Stimulated activated naive CD8-positive, alpha-beta T cell treated with anti-CD3 and anti-CD28 coated beads, Interleukin-15, Interleukin-2, amounts not matched to agents 100 U/mL and 50 U/mL, for 24 hours (primary cell): Measurements from ENCODE around the gene TGFA.
"Not testable (repeated sequence)": the region's sequence is repeated elsewhere in the genome, so short reads cannot be mapped to it uniquely, and the experiment has no call there.

Experiments used
- ATAC-seq: fragments of 150-1000 bp; cut with Tn5 transposase; one replicate; pipeline ENCODE4 v1.10.0; 2021
- DNase-seq: peaks from one replicate; pipeline ENCODE4 v3.0.0; 2021

Gene TGFA

DNA sequence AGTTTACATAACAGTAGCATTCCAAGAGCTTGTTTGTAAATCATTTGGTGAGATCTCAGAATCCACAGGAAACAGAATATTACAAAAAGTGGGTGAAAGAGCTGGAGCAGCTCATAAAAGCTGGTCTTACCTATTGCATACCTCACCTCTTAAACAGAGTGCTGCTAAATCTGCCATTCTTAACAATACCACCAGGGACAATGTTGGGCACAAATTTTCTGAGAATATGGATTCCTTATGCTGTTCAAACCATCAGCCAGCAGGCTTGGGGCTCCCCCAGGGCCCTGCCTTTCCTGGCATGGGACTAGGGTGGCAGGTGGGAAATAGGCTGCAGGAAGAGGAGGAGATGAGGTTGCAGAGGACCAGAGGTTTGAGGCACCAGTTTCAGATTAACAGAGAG, 55.6 kb downstream of the TGFA start:
- DNase-seq = no peak
- ATAC-seq = no peak

GRCh38 chr2:70496819-70497218, 56.8 kb downstream of the TGFA start:
- ATAC-seq (no peak), DNase-seq (no peak)

GRCh38 chr2:70494293-70494886, 59.2 kb downstream of the TGFA start:
- DNase-seq (no peak), ATAC-seq (no peak)

- ATAC-seq = no peak
- no peak for DNase-seq
Measured at GRCh38 chr2:70490381-70490780, 63.2 kb downstream of the TGFA start.

DNA sequence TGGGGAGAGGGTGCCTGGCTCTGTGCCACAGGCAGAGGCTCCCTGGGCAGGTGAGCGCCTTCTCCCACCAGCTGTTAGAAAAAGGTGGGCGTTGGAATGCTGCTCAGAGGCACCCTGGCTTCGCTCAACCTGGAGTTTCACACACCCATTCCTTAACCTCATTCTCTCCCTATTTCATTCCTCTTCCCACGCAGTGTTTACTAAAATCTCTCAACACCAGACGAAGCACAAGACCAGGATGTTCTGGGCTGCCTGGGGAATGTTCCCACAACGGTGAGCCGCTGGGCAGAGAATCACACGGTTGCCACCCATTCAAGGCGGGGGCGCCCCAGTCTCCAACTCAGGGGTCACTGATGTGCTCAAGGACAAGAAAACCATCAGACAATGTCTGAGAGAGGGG, 64.5 kb downstream of the TGFA start:
- DNase-seq (no peak), ATAC-seq (no peak)

GRCh38 chr2:70484086-70484485, 69.5 kb downstream of the TGFA start:
- DNase-seq (no peak), ATAC-seq (no peak)

- no peak for DNase-seq
- no peak for ATAC-seq
Measured at GRCh38 chr2:70482401-70482800, 71.2 kb downstream of the TGFA start.

GRCh38 chr2:70480468-70480867, 73.2 kb downstream of the TGFA start:
- no peak for ATAC-seq

DNA sequence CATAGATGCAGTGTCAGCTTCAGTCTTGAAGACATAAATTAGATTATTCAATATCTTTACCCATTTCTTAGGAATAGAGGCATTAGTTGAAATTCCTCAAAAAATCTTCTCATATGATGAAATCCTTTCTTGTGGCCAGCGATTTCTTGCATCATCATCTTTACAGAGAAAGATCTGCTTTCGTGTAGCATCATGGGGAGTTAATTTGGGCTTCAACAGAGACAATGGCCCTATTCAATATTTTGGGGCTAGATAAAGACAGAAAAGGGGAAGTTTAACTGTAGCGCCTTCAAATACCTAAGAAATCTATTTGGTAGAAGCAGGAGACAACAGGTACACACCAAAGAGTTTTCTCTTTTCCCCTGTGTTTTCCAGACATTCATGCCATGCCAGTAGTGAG, 73.8 kb downstream of the TGFA start:
- no peak for DNase-seq

More at GRCh38 chr2:70480468-70480867, 73.2 kb downstream of the TGFA start:
- DNase-seq = no peak

DNA sequence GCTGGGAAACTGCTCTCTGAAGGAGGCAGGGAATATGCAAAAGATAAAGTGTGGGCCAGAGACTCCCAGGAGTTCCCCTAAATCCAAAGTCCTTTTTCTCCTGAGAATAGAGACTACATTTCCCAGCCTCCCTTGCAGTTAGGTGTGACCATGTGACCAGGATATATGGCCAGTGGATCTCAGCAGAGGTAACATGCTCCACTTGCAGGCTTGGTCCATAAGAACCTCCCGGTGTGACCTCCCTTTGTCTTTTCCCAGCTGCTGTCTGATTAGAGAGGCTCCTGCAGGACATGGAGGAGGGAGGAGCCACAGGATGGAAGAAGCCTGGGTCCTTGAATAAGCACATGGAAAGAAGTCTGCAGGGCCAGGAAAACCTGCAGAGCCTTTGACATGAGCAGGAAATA, 76.2 kb downstream of the TGFA start:
- no peak for DNase-seq
- ATAC-seq = no peak

More for the DNA sequence above, 73.8 kb downstream of the TGFA start:
- ATAC-seq = no peak

DNA sequence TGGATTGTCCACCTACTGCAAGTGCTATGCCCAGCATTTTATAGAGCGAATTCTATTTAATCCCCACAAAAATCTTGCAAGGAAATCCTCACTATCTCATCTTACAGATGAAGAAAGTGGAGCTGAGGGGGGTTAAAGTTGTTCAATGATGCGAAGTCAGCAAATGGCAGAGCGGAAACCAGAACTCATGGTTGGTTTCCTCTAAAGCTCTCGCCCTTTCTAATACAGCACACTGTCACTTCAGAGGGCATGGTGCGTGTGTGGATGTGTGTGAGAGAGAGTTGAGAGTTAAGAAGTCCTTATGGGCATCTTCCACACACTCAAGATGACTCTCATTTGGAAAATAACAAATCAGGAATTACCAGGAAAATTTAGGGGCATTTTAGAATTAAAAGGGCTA, 78.4 kb downstream of the TGFA start:
- ATAC-seq = no peak
- no peak for DNase-seq

DNA sequence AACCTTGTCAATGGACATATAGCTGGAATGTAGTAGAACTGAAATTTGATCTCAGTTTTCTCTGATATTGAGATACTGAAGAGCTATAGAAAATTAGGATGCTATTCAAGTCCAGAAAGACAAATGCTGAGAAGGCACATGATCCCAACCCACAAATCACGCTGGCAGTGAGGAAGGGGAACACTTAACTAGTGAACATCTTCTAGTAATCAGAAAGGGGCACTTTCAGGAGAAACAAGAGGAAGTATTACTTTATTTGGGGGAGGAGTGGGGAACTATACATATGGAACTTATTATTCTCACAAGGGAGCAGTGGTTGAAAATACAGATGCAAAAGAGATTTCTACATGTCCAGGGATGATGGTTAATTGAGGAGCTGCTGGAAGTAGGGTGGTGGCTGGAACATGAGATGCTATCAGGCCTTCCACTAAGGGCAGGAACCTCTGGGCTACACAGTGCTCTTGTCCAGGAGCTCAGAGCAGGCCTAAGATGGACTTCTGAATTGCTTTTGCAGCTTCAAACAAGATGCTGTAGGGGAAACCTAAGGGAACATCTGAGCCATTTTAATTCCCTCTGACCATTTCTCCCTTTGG, 79.3 kb downstream of the TGFA start:
- ATAC-seq (no peak), DNase-seq (no peak)

- ATAC-seq (no peak), DNase-seq (no peak)
Measured at GRCh38 chr2:70473101-70473722, 80.4 kb downstream of the TGFA start.

- ATAC-seq = no peak
- no peak for DNase-seq
Measured at GRCh38 chr2:70472221-70472890, 81.3 kb downstream of the TGFA start.

DNA sequence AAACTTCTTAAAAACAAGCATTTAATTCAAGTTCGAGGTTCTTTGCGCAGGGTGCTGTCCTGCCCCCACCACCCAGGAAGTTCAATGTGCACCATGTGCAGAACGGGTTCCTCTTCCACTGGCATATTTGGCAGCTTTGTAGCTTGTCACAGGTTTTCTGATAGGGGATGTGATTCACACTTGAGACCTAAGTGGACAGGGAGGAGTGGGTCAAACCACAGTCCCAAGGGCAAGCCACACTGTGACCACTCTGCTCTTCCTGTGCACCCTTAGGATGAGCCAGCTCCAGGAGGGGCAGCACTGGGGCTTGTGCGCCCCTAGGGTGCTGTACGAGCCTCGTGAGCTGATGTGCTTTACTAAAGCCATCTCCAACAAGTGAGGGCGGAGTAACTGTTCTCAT, 82.5 kb downstream of the TGFA start:
- ATAC-seq = no peak
- DNase-seq = no peak

GRCh38 chr2:70469961-70470360, 83.7 kb downstream of the TGFA start:
- ATAC-seq (no peak), DNase-seq (no peak)

DNA sequence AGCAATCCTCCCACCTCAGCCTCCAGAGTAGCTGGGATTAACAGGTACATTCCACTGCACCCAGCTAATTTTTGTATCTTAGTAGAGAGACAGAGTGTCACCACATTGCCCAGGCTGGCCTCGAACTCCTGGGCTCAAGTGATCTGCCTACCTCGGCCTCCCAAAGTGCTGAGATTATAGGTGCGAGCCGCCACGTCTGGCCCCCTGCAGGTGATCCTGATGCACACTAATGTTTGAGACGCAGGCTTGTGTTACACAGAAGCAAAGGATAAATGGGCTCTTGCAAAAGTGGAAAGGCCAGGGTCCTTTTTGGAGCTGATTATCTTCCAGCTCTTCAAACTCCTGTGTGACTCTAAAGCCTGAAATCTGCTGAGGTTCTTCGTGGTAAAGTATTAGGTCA, 84.2 kb downstream of the TGFA start:
- DNase-seq (no peak), ATAC-seq (no peak)

- ATAC-seq (no peak), DNase-seq (no peak)
Measured at GRCh38 chr2:70468878-70469277, 84.7 kb downstream of the TGFA start.

DNA sequence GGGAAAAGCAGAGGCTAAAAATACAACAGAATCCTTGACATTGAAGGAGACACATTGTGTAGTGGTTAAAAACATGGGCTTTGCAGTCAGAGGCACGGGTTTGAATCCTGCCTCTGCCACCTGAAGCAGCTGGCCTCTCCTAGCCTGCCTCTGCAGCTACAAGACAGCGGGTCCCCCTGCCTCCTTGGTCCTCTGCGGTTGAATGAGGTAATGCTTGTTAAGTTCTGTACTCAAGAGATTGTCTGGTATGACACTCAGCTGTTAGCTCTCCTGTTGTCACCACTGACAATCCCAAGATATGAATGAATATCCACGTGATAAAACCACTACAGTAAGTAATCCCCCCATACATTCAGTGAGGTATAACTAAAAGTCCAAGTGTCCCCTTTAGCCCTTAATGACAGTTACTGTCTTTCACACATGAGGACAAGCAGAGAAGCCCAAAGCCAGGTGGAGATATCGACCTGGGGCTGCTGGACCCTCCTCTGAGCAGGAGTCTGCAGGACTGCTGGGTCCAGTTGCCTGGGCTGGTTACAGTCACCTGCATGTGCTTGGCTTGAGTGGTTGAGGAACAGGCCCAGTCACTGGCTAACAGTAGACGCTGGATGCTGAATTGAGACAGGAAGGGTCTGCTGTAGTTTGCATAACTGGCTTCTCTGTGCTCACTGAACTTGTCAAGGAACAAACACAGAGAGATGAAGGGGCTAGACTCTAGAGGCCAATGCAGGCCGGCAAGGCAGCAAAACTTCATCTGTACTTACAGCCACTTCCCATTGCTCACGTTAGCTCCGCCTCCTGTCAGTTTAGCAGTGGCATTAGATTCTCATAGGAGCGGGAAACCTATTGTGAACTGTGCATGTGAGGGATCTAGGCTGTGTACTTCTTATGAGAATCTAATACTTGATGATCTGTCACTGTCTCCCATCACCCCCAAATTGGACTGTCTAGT, 85.5 kb downstream of the TGFA start:
- ATAC-seq (no peak), DNase-seq (no peak)

GRCh38 chr2:70467237-70467636, 86.4 kb downstream of the TGFA start:
- DNase-seq (no peak), ATAC-seq (no peak)

GRCh38 chr2:70466647-70467046, 87.0 kb downstream of the TGFA start:
- not testable (repeated sequence) for DNase-seq, ATAC-seq

GRCh38 chr2:70463997-70464396, 89.6 kb downstream of the TGFA start:
- no peak for ATAC-seq
- no peak for DNase-seq
